ENCODE measurements around the gene TARS2.

The TARS2 gene

DNA sequence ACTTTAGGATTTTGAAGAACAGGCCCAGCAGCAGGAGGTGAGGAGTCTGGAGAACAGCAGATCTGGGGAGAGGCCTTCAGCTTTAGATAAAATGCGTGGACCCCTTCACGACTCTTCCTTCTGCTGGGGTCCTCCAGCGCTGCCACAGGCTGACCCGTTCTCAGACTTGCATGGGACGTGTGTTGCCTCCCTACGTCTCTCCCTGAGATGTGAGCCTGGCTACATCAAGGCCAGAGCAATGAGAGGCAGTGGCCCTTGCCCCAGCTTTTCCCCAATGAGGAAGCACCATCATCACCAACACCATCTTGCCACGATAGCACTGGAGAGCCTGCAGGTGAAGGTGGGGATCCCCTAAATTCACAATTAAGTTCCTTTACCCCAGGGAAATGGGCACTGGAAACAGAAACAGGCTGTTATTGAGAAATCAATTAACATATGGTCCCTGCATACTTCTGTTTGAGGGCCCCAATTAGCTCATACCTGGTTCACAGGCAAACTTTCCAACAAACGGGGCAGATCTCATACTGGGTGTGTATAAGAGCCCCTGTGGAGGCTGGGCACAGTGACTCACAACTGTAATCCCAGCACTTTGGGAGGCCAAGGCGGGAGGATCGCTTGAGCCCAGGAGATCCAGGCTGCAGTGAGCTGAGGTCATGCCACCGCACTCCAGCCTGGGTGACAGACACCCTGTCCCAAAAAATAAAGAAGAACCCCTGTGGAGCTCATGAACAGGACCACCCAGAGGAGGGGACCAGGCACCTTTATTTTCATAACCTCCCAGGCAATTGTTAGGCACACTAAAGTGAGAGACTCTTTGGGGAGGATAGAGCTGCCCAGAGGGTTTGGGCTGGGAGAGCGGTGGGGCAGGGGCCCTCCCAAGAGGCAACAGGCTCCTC, 49.9 kb downstream of the TARS2 start:
- H3K27me3 ChIP-seq (ENCODE audit: low read depth): no peaks in the 10 kb centered on the region
- DNase-seq (ENCODE audit: low spot score in 2 of 2): no peak

GRCh38 chr1:150537732-150538684, 50.8 kb downstream of the TARS2 start:
- H3K9me3 ChIP-seq: no peaks in the 10 kb centered on the region
- peak in 1 of 2 experiments; percentile 20 for DNase-seq (ENCODE audit: low spot score in 2 of 2)
- no peaks in the 10 kb centered on the region for H3K36me3 ChIP-seq (replicated peaks)
- H3K27me3 ChIP-seq (ENCODE audit: low read depth): no peaks in the 10 kb centered on the region
- H3K4me1 ChIP-seq: no peaks in the 10 kb centered on the region
- H3K4me3 ChIP-seq: no peak overlapping the region
- in situ Hi-C loops (cut with MboI; ENCODE audit: low sequenced_read_pairs): no loop called here

More for the DNA sequence above, 49.9 kb downstream of the TARS2 start:
- H3K9me3 ChIP-seq: no peaks in the 10 kb centered on the region
- H3K4me3 ChIP-seq: no peak overlapping the region
- no peaks in the 10 kb centered on the region for H3K36me3 ChIP-seq (replicated peaks)
- in situ Hi-C loops (cut with MboI; ENCODE audit: low sequenced_read_pairs): no loop called here
- no peaks in the 10 kb centered on the region for H3K4me1 ChIP-seq

DNA sequence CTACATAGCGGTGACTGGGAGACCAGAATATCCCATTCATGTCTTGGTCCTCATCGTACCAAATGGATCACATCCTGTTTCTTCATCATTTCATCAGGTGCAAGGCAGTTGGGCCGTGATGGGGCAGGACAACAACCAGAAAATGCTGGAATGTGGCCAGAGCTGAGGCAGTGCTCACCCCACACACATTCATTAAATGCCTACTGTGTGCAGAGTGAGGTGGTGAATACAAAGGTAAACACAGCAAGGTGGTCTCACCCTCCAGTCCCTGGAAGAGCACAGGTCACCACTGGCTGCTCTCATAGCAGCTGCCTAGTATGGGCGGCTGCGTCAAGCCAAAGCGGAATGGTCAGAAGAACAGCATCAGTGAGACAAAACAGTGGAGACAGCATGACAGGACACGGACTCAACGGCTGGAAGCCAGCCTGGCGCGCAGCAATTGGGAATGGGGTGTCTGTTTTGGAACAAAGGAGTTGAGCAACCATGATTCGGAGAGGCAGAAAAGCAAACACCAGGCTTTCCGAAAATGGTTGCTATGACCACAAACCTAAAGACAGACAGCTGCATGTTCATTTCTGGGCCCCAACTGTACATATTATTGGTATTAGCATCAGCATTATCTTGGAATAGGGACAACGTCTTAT, 56.4 kb downstream of the TARS2 start:
- DNase-seq (ENCODE audit: low spot score in 2 of 2): no peak
- Histone ChIP-seq H3K27me3 (ENCODE audit: low read depth) (no peaks in the 10 kb centered on the region), H3K4me1 (peaks cover 7% of the 10 kb centered on the region), H3K4me3 (no peak overlapping the region), H3K36me3 (replicated peaks) (no peaks in the 10 kb centered on the region), H3K9me3 (no peaks in the 10 kb centered on the region)
- in situ Hi-C loops (cut with MboI; ENCODE audit: low sequenced_read_pairs): no loop called here

DNA sequence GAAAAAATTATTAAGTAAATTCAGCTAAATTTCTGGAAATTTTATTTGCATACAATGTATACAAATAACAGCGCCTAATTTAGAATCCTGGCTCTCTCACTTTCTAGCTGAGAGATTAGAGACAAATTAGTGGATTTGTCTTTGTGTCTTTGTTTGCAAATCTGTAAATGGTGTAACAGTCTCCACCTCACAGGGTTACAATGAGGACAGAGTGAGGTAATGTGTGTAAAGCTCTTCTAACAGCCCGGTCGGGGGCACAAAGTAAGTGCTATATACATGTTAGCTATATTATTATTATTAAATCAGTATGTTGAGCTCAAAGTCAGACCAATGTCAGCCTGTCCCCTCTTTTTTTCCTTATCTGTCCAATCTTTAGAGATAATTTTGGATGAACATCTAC, 57.0 kb downstream of the TARS2 start:
- no peak overlapping the region for H3K4me3 ChIP-seq
- no peaks in the 10 kb centered on the region for H3K36me3 ChIP-seq (replicated peaks)
- H3K27me3 ChIP-seq (ENCODE audit: low read depth): no peaks in the 10 kb centered on the region
- no peak for DNase-seq (ENCODE audit: low spot score in 2 of 2)
- in situ Hi-C loops (cut with MboI; ENCODE audit: low sequenced_read_pairs): no loop called here
- H3K4me1 ChIP-seq: peaks cover 9% of the 10 kb centered on the region
- no peaks in the 10 kb centered on the region for H3K9me3 ChIP-seq

DNA sequence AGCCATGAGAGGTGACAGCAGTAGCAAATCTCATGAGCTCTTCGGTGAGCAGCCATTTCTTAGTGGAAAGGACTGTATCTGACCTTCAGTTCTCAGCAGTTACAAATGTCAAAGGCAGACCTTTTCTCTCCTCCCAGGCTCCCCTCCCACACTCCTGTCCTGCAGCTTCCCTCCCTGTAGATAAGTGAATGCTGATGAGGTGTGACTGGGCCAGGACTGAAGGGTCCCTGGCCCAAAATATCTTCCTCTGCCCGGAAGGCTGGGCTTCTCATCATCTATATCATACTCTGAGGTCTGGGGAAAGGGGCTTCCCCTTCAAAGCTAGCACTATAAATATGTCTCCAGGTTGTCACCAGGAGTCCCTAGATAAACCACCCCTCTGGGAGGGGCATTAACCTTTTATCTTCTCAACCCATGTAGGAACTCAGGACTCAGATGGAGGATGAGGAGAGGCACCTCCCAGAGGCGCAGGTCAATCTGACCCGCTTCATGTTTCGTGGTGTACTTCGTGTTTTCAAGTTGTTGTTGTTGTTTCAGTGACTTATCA, 58.3 kb downstream of the TARS2 start:
- H3K9me3 ChIP-seq: no peaks in the 10 kb centered on the region
- no peak for DNase-seq (ENCODE audit: low spot score in 2 of 2)
- in situ Hi-C loops (cut with MboI; ENCODE audit: low sequenced_read_pairs): no loop called here
- no peaks in the 10 kb centered on the region for H3K27me3 ChIP-seq (ENCODE audit: low read depth)
- no peak overlapping the region for H3K4me3 ChIP-seq
- H3K36me3 ChIP-seq (replicated peaks): no peaks in the 10 kb centered on the region
- H3K4me1 ChIP-seq: peaks cover 9% of the 10 kb centered on the region

- in situ Hi-C loops (cut with MboI; ENCODE audit: low sequenced_read_pairs): no loop called here
- no peaks in the 10 kb centered on the region for H3K27me3 ChIP-seq (ENCODE audit: low read depth)
- peaks cover 9% of the 10 kb centered on the region for H3K4me1 ChIP-seq
- no peaks in the 10 kb centered on the region for H3K9me3 ChIP-seq
- no peak for DNase-seq (ENCODE audit: low spot score in 2 of 2)
- H3K4me3 ChIP-seq: no peak overlapping the region
- no peaks in the 10 kb centered on the region for H3K36me3 ChIP-seq (replicated peaks)
Measured at GRCh38 chr1:150546294-150546937, 59.2 kb downstream of the TARS2 start.

DNA sequence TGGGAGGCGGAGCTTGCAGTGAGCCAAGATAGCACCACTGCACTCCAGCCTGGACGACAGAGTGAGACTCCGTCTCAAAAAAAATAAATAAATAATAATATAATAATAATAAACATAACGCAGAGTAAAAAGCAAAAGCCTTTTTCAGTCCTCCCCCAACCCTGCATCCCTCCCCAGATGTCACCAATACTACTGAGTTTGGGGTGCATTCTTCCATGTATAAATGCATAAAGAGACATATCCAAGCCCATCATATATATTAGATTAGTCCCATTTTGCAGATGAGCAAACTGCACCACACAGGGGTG, 61.1 kb downstream of the TARS2 start:
- Histone ChIP-seq H3K4me1 (peaks cover 9% of the 10 kb centered on the region), H3K4me3 (peak overlapping the region; percentile 39), H3K36me3 (replicated peaks) (no peaks in the 10 kb centered on the region), H3K9me3 (no peaks in the 10 kb centered on the region), H3K27me3 (ENCODE audit: low read depth) (no peaks in the 10 kb centered on the region)
- in situ Hi-C loops (cut with MboI; ENCODE audit: low sequenced_read_pairs): no loop called here
- DNase-seq (ENCODE audit: low spot score in 2 of 2): no peak

DNA sequence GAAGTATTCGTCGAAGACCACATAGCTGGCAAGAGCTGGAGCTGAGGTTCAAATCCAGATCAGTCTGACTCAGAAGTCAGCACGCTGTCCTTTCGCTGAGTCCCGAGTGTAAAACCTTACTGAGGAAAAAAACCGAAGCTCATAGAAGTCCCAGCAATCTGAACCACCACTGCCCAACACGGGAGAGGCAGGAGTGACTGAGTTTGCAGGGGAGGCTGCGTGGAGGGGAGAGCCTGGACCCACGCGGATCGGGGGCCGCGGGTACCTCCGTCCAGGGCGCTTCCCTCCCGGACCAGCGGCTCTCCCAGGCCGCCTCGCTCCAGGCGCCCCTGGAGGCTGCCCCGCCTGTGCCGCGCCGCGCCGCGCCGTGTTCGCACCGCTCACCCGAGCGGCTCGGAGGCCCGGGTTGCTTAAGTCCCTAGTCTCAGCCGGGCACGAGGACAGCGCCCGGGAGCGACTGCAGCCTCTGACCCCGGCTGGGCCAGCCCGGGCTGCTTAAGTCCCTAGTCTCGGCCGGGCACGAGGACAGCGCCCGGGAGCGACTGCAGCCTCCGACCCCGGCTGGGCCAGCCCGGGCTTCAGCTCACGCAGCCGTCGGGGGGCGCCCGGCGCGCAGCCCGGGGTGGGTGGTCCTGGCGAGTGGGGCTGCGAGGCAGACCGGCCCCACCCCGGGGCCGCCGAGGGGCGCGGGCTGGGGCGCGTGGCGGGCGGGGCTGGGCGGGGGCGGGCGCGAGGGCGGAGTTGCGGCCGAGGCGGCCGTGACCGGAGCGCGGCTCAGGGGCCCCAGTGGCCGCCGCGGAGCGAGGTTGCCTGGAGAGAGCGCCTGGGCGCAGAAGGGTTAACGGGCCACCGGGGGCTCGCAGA, 61.6 kb downstream of the TARS2 start, which contains the start of gene ADAMTSL4:
Gene ADAMTSL4, plus strand, starts transcription at position 777 of the 864 bp plus-strand sequence. CDS start 2,881 bp downstream, outside the sequence.
- H3K4me1 ChIP-seq: peaks cover 9% of the 10 kb centered on the region
- in situ Hi-C loops (cut with MboI; ENCODE audit: low sequenced_read_pairs): no loop called here
- H3K36me3 ChIP-seq (replicated peaks): no peaks in the 10 kb centered on the region
- no peaks in the 10 kb centered on the region for H3K27me3 ChIP-seq (ENCODE audit: low read depth)
- peak; percentile 28 to 71 for DNase-seq (ENCODE audit: low spot score in 2 of 2)
- H3K9me3 ChIP-seq: no peaks in the 10 kb centered on the region
- H3K4me3 ChIP-seq: peak within 1 kb of the TSS; percentile 39

DNA sequence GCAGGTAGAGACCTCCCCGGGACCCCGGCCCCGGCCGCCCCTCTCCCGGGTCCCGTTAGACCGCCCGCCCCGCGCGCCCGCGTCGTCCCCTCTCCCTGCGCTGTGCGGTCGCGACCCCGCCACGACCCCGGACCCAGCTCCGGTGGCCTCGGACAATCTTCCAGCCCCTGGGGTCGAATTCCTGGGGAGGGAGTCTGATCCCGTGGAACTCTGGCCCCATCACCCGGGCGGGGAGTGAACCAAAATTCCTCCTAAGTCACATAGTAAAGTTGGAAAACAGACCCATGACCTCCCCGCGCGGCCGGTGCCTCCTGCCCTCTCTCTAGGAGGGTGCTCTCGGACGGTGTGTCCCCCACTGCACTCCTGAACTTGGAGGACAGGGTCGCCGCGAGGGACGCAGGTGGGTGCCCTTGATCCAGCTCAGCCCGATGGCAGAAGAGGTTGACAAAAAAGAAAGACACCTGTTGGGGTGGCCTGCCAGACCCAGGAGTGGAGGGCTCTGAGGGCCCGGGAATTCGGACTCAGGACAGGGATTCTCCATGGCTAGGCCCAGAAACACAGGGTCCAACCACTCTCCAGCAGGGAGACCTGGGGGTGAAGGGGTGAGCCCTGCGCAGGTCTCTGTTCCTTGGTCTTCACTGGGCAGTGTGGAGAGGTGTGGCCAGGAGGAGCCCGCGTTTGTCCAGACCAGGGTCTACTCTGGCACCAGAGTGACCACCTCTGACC, 62.4 kb downstream of the TARS2 start:
- H3K9me3 ChIP-seq: no peaks in the 10 kb centered on the region
- H3K4me1 ChIP-seq: peaks cover 6% of the 10 kb centered on the region
- DNase-seq (ENCODE audit: low spot score in 2 of 2): peak in 1 of 2 experiments; percentile 35
- in situ Hi-C loops (cut with MboI; ENCODE audit: low sequenced_read_pairs): no loop called here
- H3K4me3 ChIP-seq: peak overlapping the region; percentile 39
- H3K36me3 ChIP-seq (replicated peaks): no peaks in the 10 kb centered on the region
- no peaks in the 10 kb centered on the region for H3K27me3 ChIP-seq (ENCODE audit: low read depth)

GRCh38 chr1:150550222-150551050, 63.2 kb downstream of the TARS2 start:
- Histone ChIP-seq H3K4me3 (no peak overlapping the region), H3K36me3 (replicated peaks) (no peaks in the 10 kb centered on the region), H3K4me1 (peaks cover 6% of the 10 kb centered on the region), H3K27me3 (ENCODE audit: low read depth) (no peaks in the 10 kb centered on the region), H3K9me3 (no peaks in the 10 kb centered on the region)
- in situ Hi-C loops (cut with MboI; ENCODE audit: low sequenced_read_pairs): no loop called here
- no peak for DNase-seq (ENCODE audit: low spot score in 2 of 2)

GRCh38 chr1:150551051-150551783, 64.0 kb downstream of the TARS2 start:
- Histone ChIP-seq H3K9me3 (no peaks in the 10 kb centered on the region), H3K4me1 (peaks cover 6% of the 10 kb centered on the region), H3K36me3 (replicated peaks) (no peaks in the 10 kb centered on the region), H3K4me3 (no peak overlapping the region), H3K27me3 (ENCODE audit: low read depth) (no peaks in the 10 kb centered on the region)
- no peak for DNase-seq (ENCODE audit: low spot score in 2 of 2)
- in situ Hi-C loops (cut with MboI; ENCODE audit: low sequenced_read_pairs): no loop called here

Measured in HAP-1 (cell line).